Pancreas (tissue), 10 donors: ENCODE measurements around the gene NR2F1-AS1. TPM values are rescaled to one million over a fixed set of nuclear protein-coding genes. Genes with fewer than 3 reads are reported as not detected.

Source experiments
- ATAC-seq, 4 donors: fragments of 200-7000 bp; cut with Tn5 transposase; one replicate each; pipeline versions ENCODE4 v1.8.0 to v1.9.1; 2020; ENCODE audit warnings: mild to moderate bottlenecking in 4 of 4, moderate library complexity in 4 of 4
- DNase-seq, 6 donors: peaks; one replicate each; pipeline ENCODE4 v3.0.0-alpha.2; 2020
- FAIRE-seq: peaks from 2 replicates; lab custom pipeline; 2012; peaks lifted over from hg19 to GRCh38; lab: Jason Lieb, UNC
- H3K27ac ChIP-seq, 4 donors: fragments of 200-600 bp; sonication (generic); 1 replicate in 3 of 4; 2 replicates in 1 of 4; pipeline versions ENCODE4 v1.5.0 to v1.8.0; 2020
- H3K27me3 ChIP-seq, 4 donors: fragments of 200-600 bp; one replicate each; pipeline ENCODE4 v1.8.0; 2021
- H3K36me3 ChIP-seq, 3 donors: fragments of 200-600 bp; sonication (generic) in 1 of 3; one replicate each; pipeline versions ENCODE4 v1.5.0 to v1.8.0; 2020 to 2021
- H3K4me1 ChIP-seq, 3 donors: fragments of 200-600 bp; one replicate each; pipeline ENCODE4 v1.8.0; 2021
- H3K4me3 ChIP-seq, 4 donors: fragments of 200-600 bp; sonication (generic) in 2 of 4; one replicate each; pipeline versions ENCODE4 v1.5.0 to v1.8.0; 2020 to 2021
- H3K9me3 ChIP-seq, 4 donors: fragments of 200-600 bp; one replicate each; pipeline ENCODE4 v1.8.0; 2021
- WGBS, 2 donors: extraction: QIAGEN DNeasy Blood & Tissue Kit; methylation state at CpG; one replicate each; pipeline ENCODE4 v1.1.7; 2013; 5-methylcytosine and 5-hydroxymethylcytosine counted together
- intact Hi-C, 3 donors: fragments of 100-400 bp; cut with DNase I; formaldehyde crosslinking; loops; one replicate each; pipeline versions ENCODE4 v1.11.1 to v1.14.2; 2022
- polyA plus RNA-seq, 2 donors: library from polyadenylated mRNA; stranded (reverse); fragments of 200-250 nt; gene quantifications; one replicate each; pipeline ENCODE4 v1.2.3, GENCODE V29; 2013
- total RNA-seq, 6 donors: library from RNA; stranded (reverse); fragmentation: NEBNext Ultra II Directional in 4 of 6; extraction: Animal tissue kit (Norgen Biotek cat#: 25700) in 4 of 6; gene quantifications; one replicate each; pipeline versions ENCODE4 v1.2.1 to v1.2.4, GENCODE V29; 2021 to 2023
- TF ChIP-seq, protein P1 (sequence below), 4 donors: fragments of 200-600 bp; sonication (generic) in 3 of 4; IDR thresholded peaks; one replicate each; pipeline versions ENCODE4 v1.5.0 to v1.8.0; 2021; ENCODE audit warnings: antibody characterized with exemption in 4 of 4
- donor health status: healthy with polysubstance abuse.
- donor health status: DM: no; HTN: no; CAD: no; lungs with moderate emphysema.
- donor health status: DM: no; HTN: no; CAD: no.
- donor health status: control.
- donor health status: control.
- donor health status: Bipolar disorder and iron deficiency.
- donor health status: DM: yes; HTN: yes; CAD: no.
- donor health status: DM: no; HTN: no; CAD: no.
- donor health status: DM: no; HTN: no; CAD: no.
- donor health status: DM: yes; HTN: yes; CAD: no.

The NR2F1-AS1 gene
- total and polyA plus RNA-seq, 8 donors = 0.65 to 4.4 (median 2.1) TPM

- 45 to 49% methylated on average over 1 of the region's 1 CpG for WGBS, 2 donors
- Histone ChIP-seq H3K27ac (no peak overlapping the region), H3K36me3 (no peaks in the 10 kb centered on the region), H3K9me3 (no peaks in the 10 kb centered on the region), H3K4me3 (no peak overlapping the region), H3K27me3 (no peaks in the 10 kb centered on the region), H3K4me1 (no peaks in the 10 kb centered on the region)
- intact Hi-C loops = no loop called here
- no peak for FAIRE-seq
- no peak for ATAC-seq
- TF ChIP-seq, protein P1, sequence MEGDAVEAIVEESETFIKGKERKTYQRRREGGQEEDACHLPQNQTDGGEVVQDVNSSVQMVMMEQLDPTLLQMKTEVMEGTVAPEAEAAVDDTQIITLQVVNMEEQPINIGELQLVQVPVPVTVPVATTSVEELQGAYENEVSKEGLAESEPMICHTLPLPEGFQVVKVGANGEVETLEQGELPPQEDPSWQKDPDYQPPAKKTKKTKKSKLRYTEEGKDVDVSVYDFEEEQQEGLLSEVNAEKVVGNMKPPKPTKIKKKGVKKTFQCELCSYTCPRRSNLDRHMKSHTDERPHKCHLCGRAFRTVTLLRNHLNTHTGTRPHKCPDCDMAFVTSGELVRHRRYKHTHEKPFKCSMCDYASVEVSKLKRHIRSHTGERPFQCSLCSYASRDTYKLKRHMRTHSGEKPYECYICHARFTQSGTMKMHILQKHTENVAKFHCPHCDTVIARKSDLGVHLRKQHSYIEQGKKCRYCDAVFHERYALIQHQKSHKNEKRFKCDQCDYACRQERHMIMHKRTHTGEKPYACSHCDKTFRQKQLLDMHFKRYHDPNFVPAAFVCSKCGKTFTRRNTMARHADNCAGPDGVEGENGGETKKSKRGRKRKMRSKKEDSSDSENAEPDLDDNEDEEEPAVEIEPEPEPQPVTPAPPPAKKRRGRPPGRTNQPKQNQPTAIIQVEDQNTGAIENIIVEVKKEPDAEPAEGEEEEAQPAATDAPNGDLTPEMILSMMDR (IDR thresholded peaks at IDR 0.05) = no peak
- DNase-seq = no peak
Observed at GRCh38 chr5:93404246-93404645, 176.8 kb downstream of the NR2F1-AS1 start.

DNA sequence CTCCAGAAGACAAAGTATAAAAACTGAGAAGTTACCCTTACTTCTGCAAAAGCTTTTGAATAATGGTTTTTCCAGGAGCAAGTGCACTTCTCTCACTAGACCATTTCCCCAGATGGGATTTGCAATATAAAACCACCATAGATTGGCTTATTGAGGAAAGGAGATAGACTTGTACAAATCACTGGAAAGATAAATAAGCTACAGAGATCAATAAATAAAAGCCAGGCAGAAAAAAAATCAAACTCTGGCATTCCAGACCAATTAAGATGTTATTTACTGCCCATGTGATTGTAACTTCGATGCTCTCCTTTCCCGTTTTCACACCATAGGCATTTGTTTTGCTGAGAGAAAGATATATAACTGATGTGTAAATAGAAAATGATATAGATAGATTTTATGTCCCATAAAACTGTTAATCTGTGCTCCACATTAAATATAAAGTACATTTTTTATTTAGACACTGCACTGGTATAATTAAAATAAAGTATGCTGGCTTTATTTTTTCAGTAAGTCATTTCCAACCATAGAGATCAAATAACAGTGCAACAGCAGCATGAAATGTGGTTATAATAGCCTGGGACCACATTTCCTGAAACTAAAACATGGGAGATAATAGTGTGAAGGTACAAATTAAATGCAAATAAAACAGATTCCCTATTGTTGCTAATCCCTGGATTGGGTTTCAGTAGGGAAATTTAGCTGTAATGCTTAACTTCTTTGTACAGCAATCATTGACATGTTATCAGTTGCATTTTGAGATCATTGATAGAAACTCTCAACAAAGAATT, 177.7 kb downstream of the NR2F1-AS1 start:
- TF ChIP-seq, protein P1 (IDR thresholded peaks at IDR 0.05) = no peak
- WGBS, 2 donors = 23 to 35% methylated on average over 2 of the region's 2 CpGs
- H3K4me1 ChIP-seq = no peaks in the 10 kb centered on the region
- DNase-seq = no peak
- no peak for FAIRE-seq
- no peak overlapping the region for H3K4me3 ChIP-seq
- no peaks in the 10 kb centered on the region for H3K36me3 ChIP-seq
- ATAC-seq = peak in 1 of 4 donors; percentile 15
- intact Hi-C loops = no loop called here
- no peaks in the 10 kb centered on the region for H3K9me3 ChIP-seq
- H3K27ac ChIP-seq = no peak overlapping the region
- H3K27me3 ChIP-seq = no peaks in the 10 kb centered on the region

DNA sequence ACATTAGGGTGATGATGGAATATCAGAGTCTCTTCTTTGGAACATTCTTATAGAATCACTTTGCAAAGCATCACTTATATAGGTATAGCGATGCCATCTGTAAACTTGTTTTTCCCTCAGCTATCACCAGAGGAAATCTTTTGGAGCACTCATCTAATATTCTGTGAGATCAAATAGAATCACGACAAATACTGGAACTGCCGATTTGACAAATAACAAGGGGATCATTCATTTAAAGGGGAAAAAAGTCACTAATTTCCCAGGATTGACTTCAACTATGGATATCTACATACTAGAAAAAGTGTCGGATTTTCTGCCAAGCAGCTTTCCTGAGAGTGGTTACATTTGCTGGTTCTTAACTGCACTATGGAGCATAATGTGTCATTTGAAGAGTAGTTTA, 178.6 kb downstream of the NR2F1-AS1 start:
- DNase-seq = no peak
- no peak for ATAC-seq
- Histone ChIP-seq H3K27ac (no peak overlapping the region), H3K4me3 (no peak overlapping the region), H3K27me3 (no peaks in the 10 kb centered on the region), H3K9me3 (no peaks in the 10 kb centered on the region), H3K36me3 (no peaks in the 10 kb centered on the region), H3K4me1 (no peaks in the 10 kb centered on the region)
- TF ChIP-seq, protein P1 (IDR thresholded peaks at IDR 0.05) = no peak
- FAIRE-seq = no peak
- intact Hi-C loops = no loop called here
- WGBS, 2 donors = 70 to 74% methylated on average over 4 of the region's 4 CpGs

GRCh38 chr5:93401634-93402213, 179.3 kb downstream of the NR2F1-AS1 start:
- no peaks in the 10 kb centered on the region for H3K4me1 ChIP-seq
- TF ChIP-seq, protein P1 (IDR thresholded peaks at IDR 0.05) = no peak
- no peak for FAIRE-seq
- no peak for DNase-seq
- no peaks in the 10 kb centered on the region for H3K27me3 ChIP-seq
- whole genome bisulfite sequencing, 2 donors = 47 to 63% methylated on average over 3 of the region's 3 CpGs
- no peak overlapping the region for H3K27ac ChIP-seq
- no peaks in the 10 kb centered on the region for H3K36me3 ChIP-seq
- intact Hi-C loops = no loop called here
- no peaks in the 10 kb centered on the region for H3K9me3 ChIP-seq
- no peak overlapping the region for H3K4me3 ChIP-seq
- no peak for ATAC-seq

- FAIRE-seq = no peak
- no peaks in the 10 kb centered on the region for H3K9me3 ChIP-seq
- 26 to 41% methylated on average over 3 of the region's 3 CpGs for WGBS, 2 donors
- TF ChIP-seq, protein P1 (IDR thresholded peaks at IDR 0.05) = no peak
- H3K27ac ChIP-seq = no peak overlapping the region
- peak in 2 of 4 donors; percentile 47 to 64 for ATAC-seq
- H3K4me3 ChIP-seq = no peak overlapping the region
- no peaks in the 10 kb centered on the region for H3K4me1 ChIP-seq
- H3K27me3 ChIP-seq = no peaks in the 10 kb centered on the region
- DNase-seq = peak in 1 of 6 donors; percentile 31
- intact Hi-C loops = no loop called here
- no peaks in the 10 kb centered on the region for H3K36me3 ChIP-seq
Observed at GRCh38 chr5:93399675-93400074, 181.3 kb downstream of the NR2F1-AS1 start.
